GM06990 (cell line): ENCODE data around the gene RAP1GAP2.

ENCODE experiments used
- DNase-seq: peaks from one replicate; pipeline ENCODE4 v3.0.0-alpha.2; 2011; ENCODE audit not compliant: insufficient read length; ENCODE audit errors: extremely low read depth
- H3K27me3 ChIP-seq: replicated peaks from 2 replicates; pipeline ENCODE4 v1.6.0; 2011; ENCODE audit warnings: low read length; ENCODE audit not compliant: control insufficient read depth, insufficient read depth
- H3K36me3 ChIP-seq: 2 replicates; pipeline ENCODE4 v1.5.1; 2011; ENCODE audit warnings: low read length; ENCODE audit not compliant: control insufficient read depth, insufficient read depth
- H3K4me3 ChIP-seq: replicated peaks from 2 replicates; pipeline ENCODE4 v1.5.1; 2011; ENCODE audit warnings: low read depth, mild to moderate bottlenecking, control low read depth, low read length
- CTCF ChIP-seq: IDR thresholded peaks from 2 replicates; pipeline ENCODE4 v1.5.1; 2011; ENCODE audit warnings: low read length, control low read depth, mild to moderate bottlenecking, inconsistent platforms; ENCODE audit not compliant: insufficient read depth, poor library complexity, severe bottlenecking

The RAP1GAP2 gene

GRCh38 chr17:2932946-2933345, 136.7 kb downstream of the RAP1GAP2 start:
- TF ChIP-seq CTCF, result no peak
- no peaks in the 10 kb centered on the region for H3K36me3 ChIP-seq
- no peak for DNase-seq
- no peak overlapping the region for H3K4me3 ChIP-seq
- H3K27me3 ChIP-seq, result peaks cover 2% of the 10 kb centered on the region; the same call in 1 of the 2 replicates

GRCh38 chr17:2933606-2934005, 137.4 kb downstream of the RAP1GAP2 start:
- TF ChIP-seq CTCF, result no peak
- H3K27me3 ChIP-seq, result peaks cover 2% of the 10 kb centered on the region; the same call in 1 of the 2 replicates
- H3K4me3 ChIP-seq, result no peak overlapping the region
- H3K36me3 ChIP-seq, result no peaks in the 10 kb centered on the region
- DNase-seq, result no peak

GRCh38 chr17:2935632-2936031, 139.4 kb downstream of the RAP1GAP2 start:
- no peaks in the 10 kb centered on the region for H3K36me3 ChIP-seq
- no peak for DNase-seq
- H3K4me3 ChIP-seq, result no peak overlapping the region
- H3K27me3 ChIP-seq, result no peaks in the 10 kb centered on the region; the same call in 1 of the 2 replicates
- TF ChIP-seq CTCF, result no peak

- no peak for DNase-seq
- H3K36me3 ChIP-seq, result no peaks in the 10 kb centered on the region
- no peak for TF ChIP-seq CTCF
- H3K27me3 ChIP-seq, result no peaks in the 10 kb centered on the region; the same call in 1 of the 2 replicates
- no peak overlapping the region for H3K4me3 ChIP-seq
Measured at GRCh38 chr17:2936351-2936750, 140.1 kb downstream of the RAP1GAP2 start.

GRCh38 chr17:2936771-2937321, 140.6 kb downstream of the RAP1GAP2 start:
- Histone ChIP-seq H3K4me3 (no peak overlapping the region), H3K36me3 (no peaks in the 10 kb centered on the region), H3K27me3 (no peaks in the 10 kb centered on the region; the same call in 1 of the 2 replicates)
- TF ChIP-seq CTCF, result no peak
- DNase-seq, result no peak
